GM23338 (cell line): ENCODE results near the gene ALS2. TPM values are rescaled to one million over a fixed set of nuclear protein-coding genes. Genes with fewer than 3 reads are reported as not detected.

Experiments used
- ATAC-seq: fragments of 200-7000 bp; cut with Tn5 transposase; 3 replicates; pipeline ENCODE4 v1.9.1; 2020
- DNase-seq: peaks from one replicate; pipeline ENCODE4 v3.0.0-alpha.2; 2015; ENCODE audit warnings: low spot score
- H2AFZ ChIP-seq: fragments of 200-600 bp; sonication (generic); 2 replicates; pipeline ENCODE4 v1.8.0; 2016; ENCODE audit warnings: antibody characterized with exemption, mild to moderate bottlenecking, moderate library complexity
- H3F3A ChIP-seq: fragments of 200-600 bp; sonication (generic); replicated peaks from 2 replicates; pipeline ENCODE4 v1.8.0; 2017; ENCODE audit warnings: antibody characterized with exemption, mixed run types, low read depth
- H3K27ac ChIP-seq: fragments of 200-600 bp; sonication (generic); 2 replicates; pipeline ENCODE4 v1.6.1; 2016; ENCODE audit warnings: low read depth
- H3K27me3 ChIP-seq: fragments of 200-600 bp; sonication (generic); 2 replicates; pipeline ENCODE4 v1.8.0; 2016; ENCODE audit warnings: mild to moderate bottlenecking, mixed run types, moderate library complexity; ENCODE audit not compliant: insufficient read depth
- H3K36me3 ChIP-seq: fragments of 200-600 bp; sonication (generic); 2 replicates; pipeline ENCODE4 v1.8.0; 2016; ENCODE audit warnings: mild to moderate bottlenecking; ENCODE audit not compliant: insufficient read depth
- H3K4me1 ChIP-seq: fragments of 200-600 bp; sonication (generic); 2 replicates; pipeline ENCODE4 v1.8.0; 2016; ENCODE audit warnings: mild to moderate bottlenecking, moderate library complexity; ENCODE audit not compliant: insufficient read depth
- H3K4me2 ChIP-seq: fragments of 200-600 bp; sonication (generic); 2 replicates; pipeline ENCODE4 v1.7.1; 2017; ENCODE audit warnings: mixed run types
- H3K4me3 ChIP-seq: fragments of 200-600 bp; sonication (generic); 2 replicates; pipeline ENCODE4 v1.6.1; 2016; ENCODE audit warnings: mixed run types
- H3K79me2 ChIP-seq: fragments of 200-600 bp; sonication (generic); replicated peaks from 2 replicates; pipeline ENCODE4 v1.8.0; 2017; ENCODE audit warnings: mild to moderate bottlenecking; ENCODE audit not compliant: insufficient read depth
- H3K9me2 ChIP-seq: fragments of 200-600 bp; sonication (generic); 2 replicates; pipeline ENCODE4 v1.8.0; 2017; ENCODE audit not compliant: insufficient read depth
- H4K20me1 ChIP-seq: fragments of 200-600 bp; sonication (generic); replicated peaks from 2 replicates; pipeline ENCODE4 v1.8.0; 2017; ENCODE audit warnings: mild to moderate bottlenecking; ENCODE audit not compliant: insufficient read depth
- H3K27ac Mint-ChIP-seq: 2 replicates; pipeline ENCODE4 v1.8.0; 2020; ENCODE audit warnings: inconsistent platforms, mild to moderate bottlenecking, moderate library complexity, mixed read lengths
- H3K27me3 Mint-ChIP-seq: 3 replicates; pipeline ENCODE4 v1.8.0; 2022; ENCODE audit warnings: low read depth, mild to moderate bottlenecking, moderate library complexity, mixed read lengths, inconsistent platforms; ENCODE audit not compliant: insufficient read depth, poor library complexity
- H3K36me3 Mint-ChIP-seq: 3 replicates; pipeline ENCODE4 v1.8.0; 2021; ENCODE audit warnings: low read depth, mild to moderate bottlenecking, inconsistent platforms, moderate library complexity, mixed read lengths
- H3K4me1 Mint-ChIP-seq: 3 replicates; pipeline ENCODE4 v1.8.0; 2020; ENCODE audit warnings: mild to moderate bottlenecking, inconsistent platforms, mixed read lengths
- H3K4me3 Mint-ChIP-seq: 3 replicates; pipeline ENCODE4 v1.8.0; 2021; ENCODE audit warnings: moderate library complexity, mild to moderate bottlenecking, inconsistent platforms, mixed read lengths
- H3K9me3 Mint-ChIP-seq: 3 replicates; pipeline ENCODE4 v1.8.0; 2020; ENCODE audit warnings: moderate library complexity, mild to moderate bottlenecking, inconsistent platforms, mixed read lengths
- CREB1 ChIP-seq: fragments of 250-450 bp; sonication (Bioruptor Pico); IDR thresholded peaks from 2 replicates; pipeline ENCODE4 v1.5.0; 2020; ENCODE audit warnings: low read depth, mild to moderate bottlenecking, moderate library complexity
- ETS1 ChIP-seq: IDR thresholded peaks from 2 replicates; pipeline ENCODE4 v1.6.1; 2016; ENCODE audit warnings: antibody characterized with exemption
- EZH2 ChIP-seq: fragments of 200-600 bp; sonication (generic); IDR thresholded peaks from one replicate; pipeline ENCODE4 v1.8.0; 2017; ENCODE audit warnings: antibody characterized with exemption, mild to moderate bottlenecking, low read depth; ENCODE audit not compliant: unreplicated experiment
- EZH2phosphoT487 ChIP-seq: fragments of 200-600 bp; sonication (generic); IDR thresholded peaks from one replicate; pipeline ENCODE4 v1.8.1; 2018; ENCODE audit warnings: antibody characterized with exemption; ENCODE audit not compliant: unreplicated experiment
- JUNB ChIP-seq: IDR thresholded peaks from one replicate; pipeline ENCODE4 v1.6.1; 2016; ENCODE audit warnings: antibody characterized with exemption; ENCODE audit not compliant: unreplicated experiment
- NANOG ChIP-seq: IDR thresholded peaks from 2 replicates; pipeline ENCODE4 v1.6.1; 2016; ENCODE audit warnings: antibody characterized with exemption, borderline replicate concordance
- POLR2AphosphoS5 ChIP-seq: IDR thresholded peaks from 2 replicates; pipeline ENCODE4 v1.6.1; 2016; ENCODE audit warnings: antibody characterized with exemption, low read depth
- REST ChIP-seq: IDR thresholded peaks from one replicate; pipeline ENCODE4 v1.6.1; 2018; ENCODE audit warnings: antibody characterized with exemption; ENCODE audit not compliant: unreplicated experiment
- STAT1 ChIP-seq: IDR thresholded peaks from one replicate; pipeline ENCODE4 v1.6.1; 2016; ENCODE audit warnings: antibody characterized with exemption; ENCODE audit not compliant: unreplicated experiment
- ZNF114 ChIP-seq: fragments of 250-450 bp; sonication (Bioruptor Pico); IDR thresholded peaks from 2 replicates; pipeline ENCODE4 v1.5.0; 2020; ENCODE audit warnings: mild to moderate bottlenecking, moderate library complexity
- ZNF331 ChIP-seq: fragments of 250-450 bp; sonication (Bioruptor Pico); IDR thresholded peaks from 2 replicates; pipeline ENCODE4 v1.5.0; 2020; ENCODE audit warnings: low read depth, mild to moderate bottlenecking, moderate library complexity
- polyA plus RNA-seq: library from polyadenylated mRNA; unstranded; fragments of >200 nt; fragmentation: Nextera tagmentation; extraction: Ambion mirVana; gene quantifications from 2 replicates; pipeline ENCODE4 v1.2.1, GENCODE V29; 2016
- total RNA-seq: library from RNA; depleted of rRNA; stranded (reverse); fragments of >200 nt; shearing (Covaris generic); gene quantifications from 2 replicates; pipeline ENCODE4 v1.2.3, GENCODE V29; 2014
- TF ChIP-seq, protein P1 (sequence below): fragments of 250-450 bp; sonication (Bioruptor Pico); IDR thresholded peaks from 2 replicates; pipeline ENCODE4 v1.5.0; 2020; ENCODE audit warnings: mild to moderate bottlenecking, moderate library complexity
- TF ChIP-seq, protein P2 (sequence below), 2 experiments: fragments of 200-600 bp in 1 of 2; sonication (generic) in 1 of 2; conservative IDR thresholded peaks; 2 replicates each; pipeline versions ENCODE4 v1.5.1 to v1.6.1; 2016 to 2017; ENCODE audit warnings: antibody characterized with exemption in 2 of 2, low read depth in 2 of 2, mild to moderate bottlenecking in 2 of 2, moderate library complexity in 1 of 2

The ALS2 gene
- total and polyA plus RNA-seq, 2 experiments from 2014 or later, result 9.6 to 43.3 TPM

DNA sequence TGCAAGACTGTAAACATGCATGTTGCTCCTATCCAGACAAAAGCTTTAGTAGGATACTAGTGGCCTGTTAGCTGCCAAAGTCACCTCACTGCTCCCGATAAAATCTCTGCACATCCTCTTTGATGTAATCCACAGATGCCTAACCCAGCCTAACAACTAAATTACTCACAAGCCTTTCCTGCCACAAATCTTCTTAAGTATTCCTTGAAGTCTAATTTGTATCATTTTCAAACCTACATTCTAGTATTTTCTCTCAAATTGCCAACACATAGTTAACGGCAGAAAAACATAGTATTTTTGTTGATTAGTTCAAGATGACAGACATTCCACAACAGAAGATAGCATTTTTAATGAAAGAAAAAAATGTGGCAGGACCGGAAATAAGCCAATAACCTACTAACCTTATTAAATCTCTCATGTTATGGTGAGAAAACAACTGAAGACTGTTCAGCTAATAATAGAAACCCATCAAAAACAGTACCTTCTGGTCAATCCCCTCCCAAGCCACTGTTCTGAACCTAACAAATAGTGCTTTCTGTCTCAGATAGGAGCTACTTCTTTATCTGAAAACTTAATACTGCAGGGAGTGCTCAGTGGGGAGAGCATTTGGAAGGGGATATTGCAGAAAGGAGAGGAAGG lies 82.0 kb downstream of the ALS2 start, which contains the start of gene MPP4:
TSS of gene MPP4 (minus strand) at position 57 of the 639 bp plus-strand sequence. CDS start 4,690 bp downstream, outside the sequence.
- Mint-ChIP-seq H3K36me3 (peaks cover 4% of the 10 kb centered on the region; the same call in 2 of the 3 replicates), H3K4me1 (peaks cover 57% of the 10 kb centered on the region), H3K4me3 (0 out of 3 replicates have a peak within 1 kb of the TSS, but pooled peaks have one; percentile 7), H3K27ac (peak within 1 kb of the TSS; percentile 52; the same call in 1 of the 2 replicates), H3K27me3 (no peaks in the 10 kb centered on the region), H3K9me3 (no peaks in the 10 kb centered on the region)
- no peak for DNase-seq
- peak; percentile 21; the same call in 2 of the 3 replicates for ATAC-seq
- no peaks in the 10 kb centered on the region for H3F3A ChIP-seq
- no peaks in the 10 kb centered on the region for H4K20me1 ChIP-seq
- H3K27me3 ChIP-seq, result no peaks in the 10 kb centered on the region
- no peaks in the 10 kb centered on the region for H3K79me2 ChIP-seq
- H2AFZ ChIP-seq, result no peak within 1 kb of the TSS
- peaks cover 6% of the 10 kb centered on the region; the same call in 1 of the 2 replicates for H3K9me2 ChIP-seq
- 0 out of 2 replicates have a peak within 1 kb of the TSS, but pooled peaks have one; percentile 17 for H3K27ac ChIP-seq
- TF ChIP-seq ZNF331 (no peak), ZNF114 (CRISPR knock-in tag) (no peak), EZH2phosphoT487 (no peak), REST (no peak), ETS1 (no peak), JUNB (no peak), POLR2AphosphoS5 (no peak), STAT1 (no peak), CREB1 (CRISPR knock-in tag) (no peak), NANOG (no peak), EZH2 (no peak)
- TF ChIP-seq, protein P1, sequence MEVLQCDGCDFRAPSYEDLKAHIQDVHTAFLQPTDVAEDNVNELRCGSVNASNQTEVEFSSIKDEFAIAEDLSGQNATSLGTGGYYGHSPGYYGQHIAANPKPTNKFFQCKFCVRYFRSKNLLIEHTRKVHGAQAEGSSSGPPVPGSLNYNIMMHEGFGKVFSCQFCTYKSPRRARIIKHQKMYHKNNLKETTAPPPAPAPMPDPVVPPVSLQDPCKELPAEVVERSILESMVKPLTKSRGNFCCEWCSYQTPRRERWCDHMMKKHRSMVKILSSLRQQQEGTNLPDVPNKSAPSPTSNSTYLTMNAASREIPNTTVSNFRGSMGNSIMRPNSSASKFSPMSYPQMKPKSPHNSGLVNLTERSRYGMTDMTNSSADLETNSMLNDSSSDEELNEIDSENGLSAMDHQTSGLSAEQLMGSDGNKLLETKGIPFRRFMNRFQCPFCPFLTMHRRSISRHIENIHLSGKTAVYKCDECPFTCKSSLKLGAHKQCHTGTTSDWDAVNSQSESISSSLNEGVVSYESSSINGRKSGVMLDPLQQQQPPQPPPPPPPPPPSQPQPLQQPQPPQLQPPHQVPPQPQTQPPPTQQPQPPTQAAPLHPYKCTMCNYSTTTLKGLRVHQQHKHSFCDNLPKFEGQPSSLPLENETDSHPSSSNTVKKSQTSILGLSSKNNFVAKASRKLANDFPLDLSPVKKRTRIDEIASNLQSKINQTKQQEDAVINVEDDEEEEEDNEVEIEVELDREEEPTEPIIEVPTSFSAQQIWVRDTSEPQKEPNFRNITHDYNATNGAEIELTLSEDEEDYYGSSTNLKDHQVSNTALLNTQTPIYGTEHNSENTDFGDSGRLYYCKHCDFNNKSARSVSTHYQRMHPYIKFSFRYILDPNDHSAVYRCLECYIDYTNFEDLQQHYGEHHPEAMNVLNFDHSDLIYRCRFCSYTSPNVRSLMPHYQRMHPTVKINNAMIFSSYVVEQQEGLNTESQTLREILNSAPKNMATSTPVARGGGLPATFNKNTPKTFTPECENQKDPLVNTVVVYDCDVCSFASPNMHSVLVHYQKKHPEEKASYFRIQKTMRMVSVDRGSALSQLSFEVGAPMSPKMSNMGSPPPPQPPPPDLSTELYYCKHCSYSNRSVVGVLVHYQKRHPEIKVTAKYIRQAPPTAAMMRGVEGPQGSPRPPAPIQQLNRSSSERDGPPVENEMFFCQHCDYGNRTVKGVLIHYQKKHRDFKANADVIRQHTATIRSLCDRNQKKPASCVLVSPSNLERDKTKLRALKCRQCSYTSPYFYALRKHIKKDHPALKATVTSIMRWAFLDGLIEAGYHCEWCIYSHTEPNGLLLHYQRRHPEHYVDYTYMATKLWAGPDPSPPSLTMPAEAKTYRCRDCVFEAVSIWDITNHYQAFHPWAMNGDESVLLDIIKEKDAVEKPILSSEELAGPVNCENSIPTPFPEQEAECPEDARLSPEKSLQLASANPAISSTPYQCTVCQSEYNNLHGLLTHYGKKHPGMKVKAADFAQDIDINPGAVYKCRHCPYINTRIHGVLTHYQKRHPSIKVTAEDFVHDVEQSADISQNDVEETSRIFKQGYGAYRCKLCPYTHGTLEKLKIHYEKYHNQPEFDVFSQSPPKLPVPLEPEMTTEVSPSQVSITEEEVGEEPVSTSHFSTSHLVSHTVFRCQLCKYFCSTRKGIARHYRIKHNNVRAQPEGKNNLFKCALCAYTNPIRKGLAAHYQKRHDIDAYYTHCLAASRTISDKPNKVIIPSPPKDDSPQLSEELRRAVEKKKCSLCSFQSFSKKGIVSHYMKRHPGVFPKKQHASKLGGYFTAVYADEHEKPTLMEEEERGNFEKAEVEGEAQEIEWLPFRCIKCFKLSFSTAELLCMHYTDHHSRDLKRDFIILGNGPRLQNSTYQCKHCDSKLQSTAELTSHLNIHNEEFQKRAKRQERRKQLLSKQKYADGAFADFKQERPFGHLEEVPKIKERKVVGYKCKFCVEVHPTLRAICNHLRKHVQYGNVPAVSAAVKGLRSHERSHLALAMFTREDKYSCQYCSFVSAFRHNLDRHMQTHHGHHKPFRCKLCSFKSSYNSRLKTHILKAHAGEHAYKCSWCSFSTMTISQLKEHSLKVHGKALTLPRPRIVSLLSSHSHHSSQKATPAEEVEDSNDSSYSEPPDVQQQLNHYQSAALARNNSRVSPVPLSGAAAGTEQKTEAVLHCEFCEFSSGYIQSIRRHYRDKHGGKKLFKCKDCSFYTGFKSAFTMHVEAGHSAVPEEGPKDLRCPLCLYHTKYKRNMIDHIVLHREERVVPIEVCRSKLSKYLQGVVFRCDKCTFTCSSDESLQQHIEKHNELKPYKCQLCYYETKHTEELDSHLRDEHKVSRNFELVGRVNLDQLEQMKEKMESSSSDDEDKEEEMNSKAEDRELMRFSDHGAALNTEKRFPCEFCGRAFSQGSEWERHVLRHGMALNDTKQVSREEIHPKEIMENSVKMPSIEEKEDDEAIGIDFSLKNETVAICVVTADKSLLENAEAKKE (CRISPR knock-in tag), result no peak
- TF ChIP-seq, protein P2, sequence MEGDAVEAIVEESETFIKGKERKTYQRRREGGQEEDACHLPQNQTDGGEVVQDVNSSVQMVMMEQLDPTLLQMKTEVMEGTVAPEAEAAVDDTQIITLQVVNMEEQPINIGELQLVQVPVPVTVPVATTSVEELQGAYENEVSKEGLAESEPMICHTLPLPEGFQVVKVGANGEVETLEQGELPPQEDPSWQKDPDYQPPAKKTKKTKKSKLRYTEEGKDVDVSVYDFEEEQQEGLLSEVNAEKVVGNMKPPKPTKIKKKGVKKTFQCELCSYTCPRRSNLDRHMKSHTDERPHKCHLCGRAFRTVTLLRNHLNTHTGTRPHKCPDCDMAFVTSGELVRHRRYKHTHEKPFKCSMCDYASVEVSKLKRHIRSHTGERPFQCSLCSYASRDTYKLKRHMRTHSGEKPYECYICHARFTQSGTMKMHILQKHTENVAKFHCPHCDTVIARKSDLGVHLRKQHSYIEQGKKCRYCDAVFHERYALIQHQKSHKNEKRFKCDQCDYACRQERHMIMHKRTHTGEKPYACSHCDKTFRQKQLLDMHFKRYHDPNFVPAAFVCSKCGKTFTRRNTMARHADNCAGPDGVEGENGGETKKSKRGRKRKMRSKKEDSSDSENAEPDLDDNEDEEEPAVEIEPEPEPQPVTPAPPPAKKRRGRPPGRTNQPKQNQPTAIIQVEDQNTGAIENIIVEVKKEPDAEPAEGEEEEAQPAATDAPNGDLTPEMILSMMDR (conservative IDR thresholded peaks at IDR 0.05; ENCODE audit: low read depth in 2 of 2), result no peak
- H3K4me1 ChIP-seq, result peaks cover 48% of the 10 kb centered on the region
- peaks cover 6% of the 10 kb centered on the region; the same call in 1 of the 2 replicates for H3K36me3 ChIP-seq
- no peak within 1 kb of the TSS; the same call in 1 of the 2 replicates for H3K4me3 ChIP-seq
- peak within 1 kb of the TSS; percentile 50; the same call in 1 of the 2 replicates for H3K4me2 ChIP-seq
